Activated T-cell treated with anti-CD3 and anti-CD28 coated beads for 4 hours (primary cell): ENCODE data around the gene AGXT2.
"Not testable (repeated sequence)": the region's sequence is repeated elsewhere in the genome, so short reads cannot be mapped to it uniquely, and the experiment has no call there.

ENCODE experiments used
- DNase-seq: peaks from one replicate; pipeline ENCODE4 v3.0.0-alpha.2; 2020

The AGXT2 gene

DNA sequence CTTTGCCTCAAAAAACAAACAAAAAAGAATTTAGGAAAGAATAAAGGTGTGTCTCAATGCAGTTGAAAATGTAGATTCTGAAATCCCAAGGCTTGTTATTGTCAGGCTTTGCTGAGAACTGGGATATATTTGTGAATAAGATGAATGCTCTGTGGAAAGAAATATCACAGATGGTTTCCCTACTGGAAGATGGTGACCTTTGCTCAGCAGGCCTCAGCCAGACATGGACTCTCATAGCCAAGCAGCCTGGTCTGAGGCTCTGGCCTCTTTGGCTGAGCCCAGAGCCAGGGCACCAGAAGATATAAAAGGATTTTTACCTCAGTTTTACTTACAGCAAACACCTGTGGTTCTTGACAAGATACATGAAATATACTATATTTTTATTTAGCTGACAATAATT, 37.1 kb downstream of the AGXT2 start:
- DNase-seq, result no peak

DNA sequence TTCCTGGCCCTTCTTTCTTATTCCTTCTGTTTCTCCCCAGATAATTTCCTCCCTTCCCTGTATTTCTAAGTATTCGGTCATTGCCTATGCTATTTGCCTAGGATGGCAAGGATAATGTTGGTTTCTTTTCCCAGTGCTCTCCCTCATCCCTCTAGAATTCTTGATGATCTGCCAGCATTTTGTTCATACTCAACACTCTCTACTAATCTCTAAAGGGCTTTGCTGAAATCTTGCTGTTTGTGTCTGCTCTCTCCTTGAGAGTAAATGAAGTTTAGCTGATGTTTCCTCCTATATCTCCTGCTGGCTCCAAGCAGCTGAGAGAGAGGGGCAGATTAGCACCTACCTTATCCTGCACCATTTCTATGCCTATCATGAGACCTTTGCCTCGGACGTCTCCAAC, 38.1 kb downstream of the AGXT2 start:
- DNase-seq, result no peak

DNA sequence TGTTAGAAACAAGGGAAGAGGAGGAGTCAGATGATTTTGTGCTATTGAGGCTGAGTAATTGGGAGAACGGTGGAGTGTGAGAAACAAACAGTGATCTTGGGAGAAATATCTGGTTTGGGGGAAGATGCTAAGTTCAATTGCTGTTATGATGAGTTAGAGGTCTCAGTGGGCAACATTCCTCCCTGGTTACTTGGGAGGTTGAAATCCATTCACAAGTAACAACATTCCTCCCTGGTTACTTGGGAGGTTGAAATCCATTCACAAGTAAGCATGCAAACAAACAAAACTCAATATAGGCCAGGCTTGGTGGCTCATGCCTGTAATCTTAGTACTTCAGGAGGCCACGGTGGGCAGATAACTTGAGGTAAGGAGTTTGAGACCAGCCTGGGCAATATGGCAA, 38.7 kb downstream of the AGXT2 start:
- DNase-seq, result no peak

DNA sequence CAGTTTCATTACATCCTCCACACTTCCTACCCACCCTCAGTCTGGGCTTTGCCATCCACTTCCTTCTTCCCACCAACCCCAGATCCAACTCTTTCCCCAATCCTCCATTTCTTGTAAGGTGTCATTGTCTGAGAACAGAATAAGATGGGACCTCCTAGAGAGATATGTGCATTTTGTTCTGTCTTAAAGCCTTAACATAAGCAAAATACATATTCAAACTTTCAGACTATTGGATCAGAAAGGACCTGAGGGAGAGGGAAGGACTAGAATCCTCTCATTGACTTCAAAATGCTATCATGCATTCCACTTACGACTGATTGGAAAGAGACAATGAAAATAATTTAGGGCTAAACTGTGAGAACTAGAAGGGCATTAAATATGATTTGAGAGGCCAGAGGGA, 43.0 kb downstream of the AGXT2 start:
- no peak for DNase-seq

DNA sequence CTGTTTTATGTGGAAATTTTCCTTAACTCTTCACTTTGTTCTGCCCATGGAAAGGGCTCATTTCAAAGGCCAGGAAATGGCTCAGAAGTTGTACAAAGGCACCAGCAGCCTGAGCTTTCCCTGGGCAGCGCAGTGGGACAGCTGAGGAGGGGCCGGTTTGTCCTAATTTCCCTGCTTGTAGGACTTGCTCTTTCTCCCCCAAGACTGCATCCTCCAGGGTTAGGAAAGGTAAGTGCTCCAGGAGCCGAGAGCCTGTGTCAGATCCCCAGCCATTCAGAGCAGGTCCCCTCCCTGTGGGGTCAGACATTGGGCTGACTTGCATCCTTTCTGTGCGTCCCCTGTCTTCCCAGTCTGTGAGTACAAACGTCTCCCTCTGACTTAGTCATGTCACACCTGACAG, 43.5 kb downstream of the AGXT2 start:
- DNase-seq, result no peak

DNA sequence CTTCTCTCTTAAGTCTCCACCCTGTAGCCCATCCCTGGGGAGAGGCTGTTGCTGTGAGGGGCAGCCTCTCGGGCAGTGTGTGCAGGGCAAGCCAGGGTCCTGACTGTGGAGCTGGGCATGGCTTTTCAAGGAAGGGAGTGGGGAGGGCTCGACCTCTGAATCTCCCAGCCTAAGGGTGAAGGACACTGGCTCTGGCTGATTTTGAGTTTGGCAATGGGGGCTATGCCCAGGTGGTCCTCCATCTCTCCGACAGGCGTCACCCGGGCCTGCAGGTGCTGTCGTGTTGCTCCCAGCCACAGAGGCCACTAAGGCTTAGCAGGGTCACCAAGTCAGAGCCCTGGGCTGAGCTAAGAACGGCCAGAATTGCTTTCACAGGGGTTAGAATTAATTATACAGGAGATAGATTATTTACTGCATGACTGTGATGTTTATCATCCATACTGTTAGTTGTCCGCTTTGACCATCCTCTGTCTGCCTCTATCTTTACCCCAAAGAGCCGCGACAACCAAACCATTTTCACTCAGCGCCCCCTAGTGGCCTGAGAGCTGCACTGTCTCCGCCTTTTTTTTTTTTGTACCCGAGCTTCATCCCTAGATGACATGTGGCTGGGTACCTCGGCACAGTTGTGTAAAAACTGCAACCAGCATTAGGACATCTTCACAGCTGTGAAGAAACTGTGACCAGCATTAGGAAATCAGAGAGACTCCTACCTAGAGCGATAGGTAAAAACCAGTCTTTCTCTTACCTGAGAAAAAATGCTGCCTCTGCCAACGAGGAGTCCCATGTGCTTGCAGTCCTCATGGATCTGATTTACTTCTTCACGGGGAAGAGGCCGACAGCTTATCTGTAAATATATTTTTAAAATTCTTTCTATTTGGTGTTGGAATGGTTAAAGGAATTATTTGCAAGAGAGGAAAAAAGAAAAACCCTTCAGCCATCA, 44.5 kb downstream of the AGXT2 start:
- peak; percentile 32 for DNase-seq

DNA sequence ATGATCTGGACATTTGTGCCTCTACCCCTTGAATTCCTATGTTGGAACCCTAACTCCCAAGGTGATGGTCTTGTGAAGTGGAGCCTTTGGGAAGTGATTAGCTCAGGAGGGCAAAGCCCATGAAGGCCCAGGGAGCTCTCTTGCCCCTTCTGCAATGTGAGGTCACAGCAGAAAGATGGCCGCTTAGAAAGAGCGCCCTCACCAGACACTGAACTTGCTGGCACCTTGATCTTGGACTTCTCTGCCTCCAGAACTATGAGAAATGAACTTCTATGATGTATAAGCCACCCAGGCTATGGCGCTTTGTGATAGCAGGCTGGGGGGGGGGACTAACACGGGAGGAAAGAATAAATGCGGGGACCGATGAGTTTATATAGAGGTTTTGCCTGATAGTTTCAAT, 45.3 kb downstream of the AGXT2 start:
- no peak for DNase-seq

DNA sequence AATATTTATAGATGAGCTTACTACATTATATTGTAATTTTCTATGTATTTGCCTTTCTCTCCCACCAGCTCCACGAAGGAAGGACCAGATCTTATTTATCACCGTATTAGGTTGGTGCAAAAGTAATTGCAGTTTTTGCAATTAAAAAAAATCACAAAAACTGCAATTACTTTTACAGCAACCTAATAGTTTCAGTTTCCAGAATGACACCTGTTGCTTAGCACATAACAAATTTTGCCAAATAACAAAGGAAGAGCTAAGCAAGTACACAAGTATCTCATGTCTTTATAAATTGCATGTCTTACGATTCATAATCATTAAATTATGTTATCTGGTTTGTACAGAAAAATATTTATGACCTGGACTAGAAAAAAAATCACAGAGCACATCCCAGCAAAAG, 45.9 kb downstream of the AGXT2 start:
- DNase-seq, result no peak

DNA sequence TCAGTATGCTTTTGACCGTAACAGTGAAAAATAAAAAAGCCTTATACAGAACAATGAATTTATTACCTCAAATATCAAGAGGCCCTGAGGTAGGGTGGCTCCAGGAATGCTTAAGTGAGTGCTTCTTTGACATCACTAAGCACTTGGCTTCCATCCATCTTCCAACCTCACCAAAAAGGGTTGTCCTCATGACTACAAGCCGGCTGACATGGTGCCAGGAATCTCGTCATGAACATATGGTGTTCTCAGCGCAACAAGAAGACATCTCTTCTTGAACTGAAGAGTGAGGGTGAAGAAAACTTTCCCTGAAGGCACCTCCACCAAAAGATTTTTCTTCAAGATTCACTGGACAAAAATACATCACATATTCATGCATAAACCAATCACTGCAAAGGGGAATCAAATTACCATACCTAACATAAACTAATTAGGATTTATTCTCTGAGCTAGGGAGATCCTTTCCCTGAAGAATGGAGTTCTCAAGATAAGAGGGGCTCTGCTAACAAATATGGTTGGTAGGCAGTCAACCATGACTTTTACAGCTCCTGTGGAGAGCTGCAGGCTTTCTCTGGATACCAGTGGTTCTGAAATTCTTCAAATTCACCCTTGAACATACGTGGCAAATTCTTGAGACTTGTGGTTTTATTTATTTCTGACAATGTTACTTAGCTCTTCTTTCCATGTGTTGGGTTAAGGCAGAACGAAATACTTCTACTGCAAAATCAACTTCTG, 49.5 kb downstream of the AGXT2 start:
- DNase-seq, result no peak

DNA sequence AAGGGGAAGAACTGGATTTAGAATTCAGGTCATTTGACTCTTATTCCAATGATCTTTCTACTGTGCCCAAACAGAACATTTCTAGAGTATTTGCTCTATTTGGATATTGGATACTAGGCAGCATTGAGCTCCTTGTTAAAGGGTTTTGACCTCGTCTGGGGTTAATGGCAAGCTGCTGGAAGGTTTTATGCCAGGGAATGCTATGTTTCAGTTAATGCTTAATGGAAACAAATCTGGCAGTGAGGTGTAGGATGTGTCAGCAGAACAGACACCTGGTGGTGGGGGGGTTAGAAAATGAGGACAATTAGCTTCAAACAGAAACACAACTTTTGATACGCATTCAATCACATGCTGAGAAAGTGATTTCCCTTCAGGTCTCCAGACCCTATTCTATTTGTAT, 51.5 kb downstream of the AGXT2 start:
- DNase-seq, result no peak

DNA sequence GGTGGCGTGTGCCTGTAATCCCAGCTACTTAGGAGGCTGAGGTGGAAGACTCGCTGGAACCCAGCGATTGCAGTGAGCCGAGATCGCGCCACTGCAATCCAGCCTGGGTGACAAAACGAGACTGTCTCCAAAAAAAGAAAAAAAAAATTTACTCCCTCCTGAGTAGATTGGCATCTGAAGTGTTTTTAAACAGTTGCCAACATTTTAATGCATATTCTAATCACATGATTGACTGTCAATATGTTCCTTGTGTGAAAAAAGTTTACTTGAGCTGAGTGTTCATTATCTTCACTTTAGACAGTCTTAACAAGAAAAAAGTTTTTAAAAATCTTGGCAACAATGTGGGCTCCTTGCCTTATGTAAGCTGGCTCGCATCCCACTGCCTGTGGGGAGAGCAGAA, 53.8 kb downstream of the AGXT2 start:
- no peak for DNase-seq

DNA sequence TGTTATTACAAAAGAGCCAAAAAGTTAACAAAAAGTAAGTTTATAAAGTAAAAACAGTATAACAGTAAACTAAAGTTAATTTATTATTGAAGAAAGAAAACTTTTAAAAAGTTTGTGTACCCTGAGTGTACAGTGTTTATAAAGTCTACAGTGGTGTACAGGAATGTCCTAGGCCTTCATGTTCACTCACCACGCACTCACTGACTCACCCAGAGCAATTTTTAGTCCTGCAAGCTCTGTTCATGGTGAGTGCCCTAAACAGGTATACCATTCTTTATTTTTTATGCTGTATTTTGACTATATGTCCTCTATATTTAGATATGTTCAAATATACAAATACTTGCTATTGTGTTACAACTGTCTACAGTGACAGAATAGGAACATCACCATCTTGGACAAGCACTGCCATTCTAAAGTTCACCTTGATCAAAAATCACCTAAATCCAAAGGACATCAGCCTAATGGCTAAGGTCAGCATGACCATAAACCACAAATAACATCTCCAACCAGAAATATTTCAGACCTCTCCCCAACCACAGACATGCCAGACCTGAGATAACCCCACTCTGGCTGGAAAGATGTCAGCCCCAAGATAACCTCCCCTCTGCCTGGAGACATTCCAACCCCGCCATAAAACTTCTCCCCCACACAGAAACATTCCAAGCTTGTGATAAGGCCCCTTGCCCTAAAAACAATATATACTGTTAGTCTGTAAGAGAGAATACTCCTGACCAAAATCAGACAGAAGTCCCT, 56.1 kb downstream of the AGXT2 start:
- DNase-seq, result no peak

DNA sequence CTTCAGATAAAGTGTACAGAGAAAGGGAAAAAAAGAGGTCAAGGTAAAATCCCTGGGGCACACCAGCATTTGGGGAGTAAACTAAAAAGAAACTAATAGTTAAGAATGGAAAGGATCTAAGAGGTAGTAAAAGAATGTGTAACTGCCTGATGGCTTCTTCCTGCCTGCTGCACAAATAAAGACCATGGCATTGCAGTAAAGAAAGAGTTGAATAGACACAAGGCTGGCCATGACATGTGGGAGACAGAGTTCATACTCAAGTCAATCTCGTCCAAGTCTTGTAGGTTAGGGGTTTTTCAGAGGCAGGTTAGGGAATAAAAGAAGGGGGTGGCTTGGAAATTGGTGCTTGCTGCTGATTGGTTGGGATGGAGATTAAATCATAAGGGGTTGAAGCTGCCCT, 60.8 kb downstream of the AGXT2 start:
- DNase-seq, result no peak

DNA sequence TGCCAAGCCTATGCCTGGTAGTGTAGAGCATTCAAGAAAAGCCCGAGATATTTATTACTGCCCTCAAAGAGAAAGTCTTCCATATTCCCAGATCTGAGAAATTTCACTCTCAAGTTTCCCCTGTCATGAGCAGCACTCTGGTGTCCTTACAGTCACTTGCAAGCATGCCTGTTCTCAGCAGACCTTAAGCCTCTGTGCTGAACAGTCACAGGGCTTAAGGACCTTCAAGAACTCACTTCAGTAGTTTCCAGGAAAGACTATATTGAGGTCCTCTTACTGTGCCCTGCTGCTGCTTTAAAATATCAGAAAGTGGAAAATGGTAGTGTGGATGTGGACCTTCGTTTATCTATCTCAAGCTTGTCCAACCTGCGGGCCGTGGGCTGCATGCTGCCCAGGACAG, 64.9 kb downstream of the AGXT2 start:
- no peak for DNase-seq

DNA sequence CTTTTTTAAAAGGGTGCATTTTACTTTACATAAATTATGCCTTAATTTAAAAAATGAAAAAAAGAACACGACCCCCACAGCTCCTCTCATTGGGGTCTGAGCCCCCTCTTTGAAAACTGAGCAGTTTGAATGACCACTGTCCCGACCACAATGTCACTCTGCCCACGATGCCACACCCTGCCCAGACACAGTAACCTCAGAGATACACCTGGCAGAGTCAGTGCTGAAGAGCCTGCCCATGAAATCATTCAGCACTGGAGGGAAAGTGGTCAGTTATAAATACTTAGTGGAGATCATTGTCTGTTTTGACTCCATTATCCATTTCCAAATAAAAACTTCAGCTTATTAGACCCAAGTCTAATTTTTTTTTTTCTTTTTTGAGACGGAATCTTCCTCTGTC, 69.1 kb downstream of the AGXT2 start:
- no peak for DNase-seq

DNA sequence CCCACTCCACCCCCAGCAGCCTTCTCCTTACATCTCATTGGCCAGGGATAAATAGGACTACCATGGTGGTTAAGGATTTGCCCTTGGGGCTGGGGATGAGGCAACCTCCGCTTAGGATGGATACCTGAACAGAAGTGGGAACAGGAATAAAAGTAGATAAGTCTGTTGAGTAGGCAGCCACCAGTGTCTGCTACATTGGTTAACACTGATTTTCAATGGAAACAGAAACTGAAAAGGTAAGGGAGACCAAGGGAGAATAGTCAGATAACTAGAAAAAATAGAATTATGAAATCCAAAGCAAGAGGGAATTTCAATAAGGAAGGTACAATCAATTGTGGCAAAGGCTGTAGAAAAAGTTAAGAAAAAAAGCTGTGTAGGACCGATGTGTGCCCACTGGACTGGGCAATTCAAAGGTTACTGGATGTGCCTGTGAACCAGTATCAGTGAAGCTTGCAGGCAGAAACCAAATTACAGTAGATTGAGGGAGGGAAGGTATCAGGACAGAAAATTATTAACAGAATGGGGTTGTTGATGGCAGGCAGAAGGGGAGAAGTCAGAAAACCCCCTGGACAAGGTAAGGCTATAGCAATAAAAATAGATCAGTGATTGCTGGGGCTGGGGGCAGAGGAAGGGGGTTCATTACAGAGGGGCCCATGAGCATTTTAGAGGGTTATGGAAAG, 69.7 kb downstream of the AGXT2 start:
- no peak for DNase-seq

DNA sequence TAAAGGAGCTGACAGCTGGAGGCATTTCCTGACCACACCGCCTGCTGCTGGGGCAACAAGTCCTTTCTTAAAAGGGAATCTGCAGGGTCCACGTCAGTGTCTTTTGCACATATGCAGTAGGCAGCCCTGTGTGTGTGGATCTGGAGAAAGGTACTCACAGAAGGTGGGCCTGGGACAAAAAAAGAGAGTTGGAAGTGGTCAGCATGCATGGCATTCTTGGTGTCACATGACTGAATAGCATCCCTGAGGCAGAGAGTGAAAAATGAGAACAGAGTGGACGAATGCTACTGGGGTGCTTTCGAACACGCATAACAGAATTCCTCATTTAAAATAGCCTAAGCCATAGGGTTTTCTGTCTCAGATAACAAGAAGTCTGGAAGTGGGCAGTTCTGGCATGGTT, 71.4 kb downstream of the AGXT2 start:
- DNase-seq, result no peak

DNA sequence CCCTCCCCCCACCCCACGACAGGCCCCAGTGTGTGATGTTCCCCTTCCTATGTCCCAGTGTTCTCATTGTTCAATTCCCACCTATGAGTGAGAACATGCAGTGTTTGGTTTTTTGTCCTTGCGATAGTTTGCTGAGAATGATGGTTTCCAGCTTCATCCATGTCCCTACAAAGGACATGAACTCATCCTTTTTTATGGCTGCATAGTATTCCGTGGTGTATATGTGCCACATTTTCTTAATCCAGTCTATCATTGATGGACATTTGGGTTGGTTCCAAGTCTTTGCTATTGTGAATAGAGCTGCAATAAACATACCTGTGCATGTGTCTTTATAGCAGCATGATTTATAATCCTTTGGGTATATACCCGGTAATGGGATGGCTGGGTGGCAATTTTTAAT, 76.1 kb downstream of the AGXT2 start:
- not testable (repeated sequence) for DNase-seq

DNA sequence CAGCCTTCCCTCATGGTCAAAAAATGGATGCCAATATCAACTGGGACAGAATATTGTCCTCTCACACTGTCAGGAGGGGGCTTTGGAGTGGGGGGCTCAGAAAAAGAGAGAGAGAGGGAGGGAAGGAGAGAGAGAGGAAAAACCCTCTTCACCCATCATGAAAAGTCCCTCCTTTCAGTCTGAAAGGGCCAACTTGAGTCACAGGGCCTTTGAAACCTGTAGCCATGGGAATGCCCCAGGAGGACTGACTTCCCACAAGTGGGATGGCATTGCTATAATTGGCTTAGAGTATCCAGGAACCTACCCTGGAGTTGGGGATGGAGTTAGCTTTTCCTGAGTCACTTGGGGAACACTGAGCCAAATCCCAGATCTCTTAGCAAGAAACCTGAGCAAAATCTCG, 77.2 kb downstream of the AGXT2 start:
- DNase-seq, result no peak

DNA sequence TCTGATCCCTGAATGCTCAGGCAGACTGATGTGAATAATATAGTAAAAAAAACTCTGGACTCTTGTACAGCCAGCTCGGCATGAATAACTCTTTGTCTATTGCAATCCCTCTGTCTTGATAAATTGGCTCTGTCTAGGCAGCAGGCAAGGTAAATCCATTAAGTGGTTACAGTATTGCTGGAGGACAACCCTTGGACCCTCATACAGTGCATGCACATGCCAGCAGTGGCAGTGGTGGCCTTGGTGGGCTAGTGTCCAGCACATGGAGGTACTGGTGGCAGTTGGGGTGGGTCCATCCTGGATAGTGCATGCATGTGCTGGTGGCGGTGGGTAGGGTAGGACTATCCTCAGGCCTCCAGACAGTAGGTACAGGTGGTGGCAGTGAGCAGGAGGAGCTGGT, 79.5 kb downstream of the AGXT2 start:
- DNase-seq, result no peak

DNA sequence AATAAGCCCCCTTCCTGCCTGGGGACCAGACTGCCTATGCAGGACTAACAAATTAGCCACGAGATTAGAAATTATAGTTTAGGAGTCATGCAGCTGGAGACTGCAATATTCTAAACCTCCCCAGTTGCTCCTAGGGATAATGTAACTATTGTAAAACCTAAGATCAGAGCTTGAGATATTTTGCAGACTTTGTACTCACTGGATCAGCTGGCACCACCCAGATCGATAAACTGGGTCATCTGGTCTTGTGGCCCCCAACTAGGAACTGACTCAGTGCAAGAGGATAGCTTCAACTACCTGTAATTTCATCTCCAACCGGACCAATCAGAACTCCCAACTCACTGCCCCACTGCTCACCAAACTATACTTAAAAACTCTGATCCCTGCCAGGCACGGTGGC, 80.2 kb downstream of the AGXT2 start:
- no peak for DNase-seq

DNA sequence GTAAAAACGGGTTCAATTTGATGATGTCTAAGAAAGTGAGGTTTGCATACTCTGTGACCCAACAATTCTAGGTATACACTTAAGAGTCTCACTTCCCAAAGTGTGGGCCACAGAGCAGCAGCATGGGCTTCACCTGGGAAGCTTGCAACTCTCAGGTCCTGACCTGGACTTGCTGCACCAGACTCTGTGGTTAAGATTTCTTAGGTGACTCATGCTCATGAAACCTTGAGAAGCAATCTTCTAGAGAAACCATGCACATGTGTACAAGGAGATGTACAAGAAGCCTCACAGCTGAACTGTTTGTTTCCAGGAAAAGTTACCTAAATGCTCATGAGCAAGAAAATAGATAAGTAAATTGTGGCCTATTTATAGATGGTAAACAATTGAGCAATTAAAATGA, 88.4 kb downstream of the AGXT2 start:
- no peak for DNase-seq
